Sigmoid colon (tissue), 7 donors: Measurements from ENCODE around the gene MBOAT1. TPM values are rescaled to one million over a fixed set of nuclear protein-coding genes. Genes with fewer than 3 reads are reported as not detected.

ENCODE experiments used
- DNase-seq: peaks from one replicate; pipeline ENCODE4 v3.0.0-alpha.2; 2019
- H3K27ac ChIP-seq, 4 donors: fragments of 200-600 bp; sonication (generic); one replicate each; pipeline ENCODE4 v1.5.1; 2016 to 2019; ENCODE audit warnings: mild to moderate bottlenecking in 1 of 4
- H3K27me3 ChIP-seq, 3 donors: fragments of 200-600 bp; sonication (generic); one replicate each; pipeline ENCODE4 v1.5.1; 2019; ENCODE audit warnings: mild to moderate bottlenecking in 1 of 3
- H3K36me3 ChIP-seq, 4 donors: fragments of 200-600 bp; sonication (generic); one replicate each; pipeline ENCODE4 v1.5.1; 2016 to 2019
- H3K4me1 ChIP-seq, 4 donors: fragments of 200-600 bp; sonication (generic); one replicate each; pipeline ENCODE4 v1.5.1; 2017 to 2019
- H3K4me3 ChIP-seq, 4 donors: fragments of 200-600 bp; sonication (generic); one replicate each; pipeline ENCODE4 v1.5.1; 2017 to 2019; ENCODE audit warnings: mild to moderate bottlenecking in 2 of 4, moderate library complexity in 1 of 4
- H3K9me3 ChIP-seq, 4 donors: fragments of 200-600 bp in 3 of 4; sonication (generic) in 3 of 4; one replicate each; pipeline versions ENCODE4 v1.5.1 to v1.6.1; 2013 to 2019
- EP300 ChIP-seq, 4 donors: sonication (generic); formaldehyde crosslinking; IDR thresholded peaks; one replicate each; pipeline ENCODE4 v1.6.1; 2017; ENCODE audit warnings: antibody characterized with exemption in 4 of 4
- POLR2A ChIP-seq, 2 donors: fragments of 450-650 bp; IDR thresholded peaks; one replicate each; pipeline ENCODE4 v1.6.1; 2016; ENCODE audit warnings: antibody characterized with exemption in 2 of 2, mild to moderate bottlenecking in 2 of 2, moderate library complexity in 2 of 2
- POLR2AphosphoS5 ChIP-seq, 4 donors: sonication (generic); formaldehyde crosslinking; IDR thresholded peaks; one replicate each; pipeline ENCODE4 v1.6.1; 2017; ENCODE audit warnings: antibody characterized with exemption in 4 of 4
- WGBS, 2 donors: extraction: QIAGEN DNeasy Blood & Tissue Kit; methylation state at CpG; one replicate each; pipeline ENCODE4 v1.1.7; 2013; 5-methylcytosine and 5-hydroxymethylcytosine counted together
- intact Hi-C: fragments of 100-400 bp; cut with DNase I; formaldehyde crosslinking; loops from one replicate; pipeline ENCODE4 v1.15.1; 2023
- polyA plus RNA-seq, 3 donors: library from polyadenylated mRNA; stranded (reverse); fragments of 200-250 nt; gene quantifications; one replicate each; pipeline ENCODE4 v1.2.3, GENCODE V29; 2013
- total RNA-seq, 4 donors: library from RNA; depleted of rRNA; stranded (reverse); fragments of >200 nt; gene quantifications; one replicate each; pipeline ENCODE4 v1.1.0, GENCODE V29; 2016
- TF ChIP-seq, protein P1 (sequence below), 4 experiments: fragments of 450-650 bp in 3 of 4; fragments of 200-600 bp in 1 of 4; IDR thresholded peaks; one replicate each; pipeline ENCODE4 v1.5.1; 2016 to 2019; ENCODE audit warnings: antibody characterized with exemption in 4 of 4, mild to moderate bottlenecking in 3 of 4, moderate library complexity in 2 of 4
- donor health status: healthy with polysubstance abuse.
- donor health status: Bipolar disorder and iron deficiency.
- donor health status: healthy.

Gene MBOAT1
- total and polyA plus RNA-seq, 7 donors = 2.4 to 16.6 (median 10.7) TPM

DNA sequence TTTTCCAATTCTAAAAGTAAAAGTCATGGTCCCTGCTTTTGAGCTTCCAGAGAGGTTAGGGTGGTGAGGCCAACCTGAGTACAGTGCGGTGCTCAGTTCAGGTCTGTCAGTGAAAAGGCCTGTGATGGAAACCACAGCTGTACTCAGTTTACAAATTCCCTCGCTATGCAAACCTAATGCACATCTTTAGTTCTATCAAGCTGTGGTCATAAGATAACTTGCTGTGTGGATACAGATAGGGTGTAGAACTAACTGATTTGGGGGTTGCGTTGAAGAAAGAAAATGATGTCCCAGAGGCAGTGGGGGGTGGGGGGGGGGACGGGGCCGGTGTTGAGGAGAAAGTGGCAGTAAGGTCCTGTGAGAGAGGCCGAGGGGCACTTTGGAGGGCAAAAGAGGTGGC, 22.8 kb upstream of the MBOAT1 start:
- no peak for DNase-seq
- no peak overlapping the region for H3K4me3 ChIP-seq
- intact Hi-C loops = no loop called here
- H3K4me1 ChIP-seq = peaks cover 0 to 8% (median 0%) of the 10 kb centered on the region in 4 donors
- H3K27ac ChIP-seq = no peak overlapping the region
- TF ChIP-seq, protein P1, sequence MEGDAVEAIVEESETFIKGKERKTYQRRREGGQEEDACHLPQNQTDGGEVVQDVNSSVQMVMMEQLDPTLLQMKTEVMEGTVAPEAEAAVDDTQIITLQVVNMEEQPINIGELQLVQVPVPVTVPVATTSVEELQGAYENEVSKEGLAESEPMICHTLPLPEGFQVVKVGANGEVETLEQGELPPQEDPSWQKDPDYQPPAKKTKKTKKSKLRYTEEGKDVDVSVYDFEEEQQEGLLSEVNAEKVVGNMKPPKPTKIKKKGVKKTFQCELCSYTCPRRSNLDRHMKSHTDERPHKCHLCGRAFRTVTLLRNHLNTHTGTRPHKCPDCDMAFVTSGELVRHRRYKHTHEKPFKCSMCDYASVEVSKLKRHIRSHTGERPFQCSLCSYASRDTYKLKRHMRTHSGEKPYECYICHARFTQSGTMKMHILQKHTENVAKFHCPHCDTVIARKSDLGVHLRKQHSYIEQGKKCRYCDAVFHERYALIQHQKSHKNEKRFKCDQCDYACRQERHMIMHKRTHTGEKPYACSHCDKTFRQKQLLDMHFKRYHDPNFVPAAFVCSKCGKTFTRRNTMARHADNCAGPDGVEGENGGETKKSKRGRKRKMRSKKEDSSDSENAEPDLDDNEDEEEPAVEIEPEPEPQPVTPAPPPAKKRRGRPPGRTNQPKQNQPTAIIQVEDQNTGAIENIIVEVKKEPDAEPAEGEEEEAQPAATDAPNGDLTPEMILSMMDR (IDR thresholded peaks at IDR 0.05) = no peak
- no peak for TF ChIP-seq EP300 (IDR thresholded peaks at IDR 0.05)
- no peaks in the 10 kb centered on the region for H3K27me3 ChIP-seq
- H3K36me3 ChIP-seq = no peaks in the 10 kb centered on the region
- 89 to 94% methylated on average over 6 of the region's 6 CpGs for WGBS, 2 donors
- H3K9me3 ChIP-seq = no peaks in the 10 kb centered on the region

DNA sequence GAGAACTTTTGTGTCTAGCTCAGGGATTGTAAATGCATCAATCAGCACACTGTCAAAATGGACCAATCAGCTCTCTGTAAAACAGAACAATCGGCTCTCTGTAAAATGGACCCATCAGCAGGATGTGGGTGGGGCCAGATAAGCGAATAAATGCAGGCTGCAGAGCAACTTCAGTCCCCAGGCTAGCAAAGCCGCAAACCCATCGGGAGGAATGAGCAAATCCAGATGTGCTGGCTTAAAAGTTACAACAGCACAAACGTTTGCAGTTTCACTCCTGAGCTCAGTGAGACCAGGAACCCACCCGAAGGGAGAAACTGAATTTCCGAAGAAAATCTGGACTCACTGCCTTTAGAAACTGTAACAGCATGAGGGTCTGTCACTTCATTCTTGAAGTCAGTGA, 21.9 kb upstream of the MBOAT1 start:
- WGBS, 2 donors = 84 to 90% methylated on average over 7 of the region's 7 CpGs
- H3K4me3 ChIP-seq = no peak overlapping the region
- no peaks in the 10 kb centered on the region for H3K27me3 ChIP-seq
- no peaks in the 10 kb centered on the region for H3K9me3 ChIP-seq
- intact Hi-C loops = no loop called here
- no peak overlapping the region for H3K27ac ChIP-seq
- TF ChIP-seq POLR2AphosphoS5 (IDR thresholded peaks at IDR 0.05) (no peak), EP300 (IDR thresholded peaks at IDR 0.05) (no peak), POLR2A (IDR thresholded peaks at IDR 0.05) (no peak)
- no peaks in the 10 kb centered on the region for H3K4me1 ChIP-seq
- no peaks in the 10 kb centered on the region for H3K36me3 ChIP-seq
- no peak for DNase-seq

DNA sequence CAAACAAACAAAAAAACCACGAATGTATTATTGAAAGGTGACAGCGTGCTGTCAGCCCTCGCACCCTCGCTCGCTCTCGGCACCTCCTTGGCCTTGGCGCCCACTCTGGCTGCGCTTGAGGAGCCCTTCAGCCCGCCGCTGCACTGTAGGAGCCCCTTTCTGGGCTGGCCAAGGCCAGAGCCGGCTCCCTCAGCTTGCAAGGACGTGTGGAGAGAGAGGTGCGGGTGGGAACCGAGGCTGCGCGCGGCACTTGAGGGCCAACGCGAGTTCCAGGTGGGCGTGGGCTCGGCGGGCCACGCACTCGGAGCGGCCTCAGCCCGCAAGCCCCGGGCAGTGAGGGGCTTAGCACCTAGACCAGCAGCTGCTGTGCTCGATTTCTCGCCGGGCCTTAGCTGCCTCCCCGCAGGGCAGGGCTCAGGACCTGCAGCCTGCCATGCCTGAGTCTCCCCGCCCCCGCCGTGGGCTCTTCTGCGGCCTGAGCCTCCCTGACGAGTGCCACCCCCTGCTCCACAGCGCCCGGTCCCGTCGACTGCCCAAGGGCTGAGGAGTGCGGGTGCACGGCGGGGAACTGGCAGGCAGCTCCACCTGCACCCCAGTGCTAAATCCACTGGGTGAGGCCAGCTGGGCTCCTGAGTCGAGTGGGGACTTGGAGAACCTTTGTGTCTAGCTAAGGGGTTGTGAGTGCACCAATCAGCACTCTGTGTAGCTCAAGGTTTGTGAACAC, 20.9 kb upstream of the MBOAT1 start:
- Histone ChIP-seq H3K9me3 (no peaks in the 10 kb centered on the region), H3K36me3 (no peaks in the 10 kb centered on the region), H3K27me3 (no peaks in the 10 kb centered on the region), H3K27ac (no peak overlapping the region), H3K4me1 (no peaks in the 10 kb centered on the region), H3K4me3 (no peak overlapping the region)
- TF ChIP-seq EP300 (IDR thresholded peaks at IDR 0.05) (no peak), POLR2AphosphoS5 (IDR thresholded peaks at IDR 0.05) (no peak), POLR2A (IDR thresholded peaks at IDR 0.05) (no peak)
- TF ChIP-seq, protein P1 (IDR thresholded peaks at IDR 0.05) = no peak
- intact Hi-C loops = no loop called here
- no peak for DNase-seq
- 97 to 98% methylated on average over 44 of the region's 44 CpGs for WGBS, 2 donors

DNA sequence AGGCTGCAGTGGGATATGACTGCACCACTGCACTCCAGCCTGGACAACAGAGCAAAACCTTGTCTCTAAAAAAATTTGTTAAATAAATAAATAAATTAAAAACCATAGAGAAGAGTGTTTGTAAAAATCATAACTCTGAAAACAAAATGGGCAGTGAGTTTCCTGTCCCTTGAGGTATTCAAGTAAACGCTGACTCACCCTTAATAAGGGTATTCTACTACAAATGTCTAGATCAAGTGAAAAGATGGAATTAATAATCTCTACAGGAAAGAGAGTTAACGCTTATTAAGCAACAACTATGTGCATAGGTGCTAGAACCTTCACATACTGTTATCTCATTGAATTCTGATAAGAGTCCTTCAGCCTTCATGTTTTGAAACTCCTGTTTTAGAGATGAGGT, 19.9 kb upstream of the MBOAT1 start:
- no peak overlapping the region for H3K4me3 ChIP-seq
- no peak for DNase-seq
- no peaks in the 10 kb centered on the region for H3K27me3 ChIP-seq
- H3K27ac ChIP-seq = no peak overlapping the region
- 94 to 97% methylated on average over 2 of the region's 2 CpGs for WGBS, 2 donors
- H3K36me3 ChIP-seq = no peaks in the 10 kb centered on the region
- intact Hi-C loops = no loop called here
- H3K9me3 ChIP-seq = no peaks in the 10 kb centered on the region
- no peaks in the 10 kb centered on the region for H3K4me1 ChIP-seq
- TF ChIP-seq, protein P1 (IDR thresholded peaks at IDR 0.05) = no peak
- TF ChIP-seq POLR2A (IDR thresholded peaks at IDR 0.05) = no peak
- TF ChIP-seq EP300 (IDR thresholded peaks at IDR 0.05) = no peak
- TF ChIP-seq POLR2AphosphoS5 (IDR thresholded peaks at IDR 0.05) = no peak

DNA sequence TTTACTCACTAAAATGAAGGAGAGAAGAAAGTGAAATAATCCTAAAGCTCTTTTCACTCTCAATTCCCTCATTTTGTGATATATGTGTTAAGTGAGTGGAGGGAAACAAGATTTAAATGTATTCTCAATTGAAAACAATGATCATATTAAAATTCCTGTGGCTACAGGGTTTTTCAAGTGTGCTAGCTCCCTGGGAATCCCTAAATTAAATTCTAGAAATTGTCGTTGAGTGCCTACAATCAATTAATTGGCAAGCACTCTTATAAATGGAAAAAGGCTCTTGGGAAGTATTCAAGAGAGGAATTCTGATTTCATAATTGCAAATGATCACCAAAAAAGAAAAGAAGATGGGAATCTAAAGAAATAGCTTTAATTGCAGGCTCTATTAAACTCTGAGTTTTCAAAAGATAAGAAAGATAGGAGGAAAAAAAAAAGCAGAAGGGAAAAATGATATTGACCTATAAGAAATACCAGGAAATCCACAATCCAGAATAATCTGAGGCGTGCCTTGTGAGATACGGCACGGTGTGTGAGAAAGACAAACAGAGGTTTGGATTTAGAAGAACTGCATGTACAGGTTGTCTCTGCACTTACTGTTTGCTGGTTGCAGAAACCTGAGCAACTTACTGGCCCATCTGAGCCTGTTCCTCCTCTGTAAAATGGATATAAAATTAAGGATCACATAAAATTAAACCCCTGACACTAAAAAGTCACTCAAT, 18.3 kb upstream of the MBOAT1 start:
- no peaks in the 10 kb centered on the region for H3K27me3 ChIP-seq
- no peak overlapping the region for H3K27ac ChIP-seq
- intact Hi-C loops = no loop called here
- H3K9me3 ChIP-seq = no peaks in the 10 kb centered on the region
- H3K4me1 ChIP-seq = no peaks in the 10 kb centered on the region
- no peak for DNase-seq
- H3K36me3 ChIP-seq = no peaks in the 10 kb centered on the region
- H3K4me3 ChIP-seq = no peak overlapping the region
- TF ChIP-seq EP300 (IDR thresholded peaks at IDR 0.05) (no peak), POLR2AphosphoS5 (IDR thresholded peaks at IDR 0.05) (no peak)
- WGBS, 2 donors = 24 to 83% methylated on average over 4 of the region's 4 CpGs
